ENCODE results near the gene MBP.

The MBP gene

GRCh38 chr18:77071061-77071460, 61.5 kb downstream of the MBP start:
- Histone ChIP-seq H3K4me1 (ENCODE audit: control insufficient read depth, low read depth, low read length) (peaks cover 9% of the 10 kb centered on the region), H3K27ac (ENCODE audit: low read length) (no peak overlapping the region), H3K4me3 (ENCODE audit: low read length) (no peak overlapping the region), H3K27me3 (ENCODE audit: control insufficient read depth, insufficient read depth, low read length) (no peaks in the 10 kb centered on the region), H3K9ac (ENCODE audit: low read length) (no peak overlapping the region), H3K9me3 (ENCODE audit: control insufficient read depth, low read depth, low read length) (no peaks in the 10 kb centered on the region), H3K36me3 (ENCODE audit: control insufficient read depth, low read depth, low read length) (no peaks in the 10 kb centered on the region)

DNA sequence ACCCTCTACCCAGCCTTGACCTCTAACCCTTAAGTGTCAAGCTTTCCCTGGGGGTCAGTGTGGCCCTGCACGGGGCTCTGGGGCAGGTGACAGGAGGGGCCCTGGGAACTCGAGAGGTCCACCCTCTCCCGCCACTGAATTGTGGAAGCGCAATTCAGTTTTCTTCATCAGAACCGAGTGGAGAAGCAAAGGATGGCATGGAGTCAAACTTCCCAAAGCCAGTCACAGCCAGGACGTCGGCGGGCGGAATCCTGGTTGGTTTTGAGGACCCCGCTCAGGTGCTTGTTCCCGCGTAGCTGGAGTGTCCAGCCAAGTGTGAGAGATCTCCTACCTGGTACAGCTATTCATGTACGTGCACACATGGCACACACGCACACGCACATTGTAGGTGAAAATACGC, 62.0 kb downstream of the MBP start:
- Histone ChIP-seq H3K27me3 (ENCODE audit: control insufficient read depth, insufficient read depth, low read length) (no peaks in the 10 kb centered on the region), H3K27ac (ENCODE audit: low read length) (no peak overlapping the region), H3K36me3 (ENCODE audit: control insufficient read depth, low read depth, low read length) (no peaks in the 10 kb centered on the region), H3K9ac (ENCODE audit: low read length) (no peak overlapping the region), H3K4me1 (ENCODE audit: control insufficient read depth, low read depth, low read length) (peaks cover 9% of the 10 kb centered on the region), H3K9me3 (ENCODE audit: control insufficient read depth, low read depth, low read length) (no peaks in the 10 kb centered on the region), H3K4me3 (ENCODE audit: low read length) (no peak overlapping the region)

GRCh38 chr18:77069931-77070330, 62.7 kb downstream of the MBP start:
- Histone ChIP-seq H3K4me3 (ENCODE audit: low read length) (no peak overlapping the region), H3K27me3 (ENCODE audit: control insufficient read depth, insufficient read depth, low read length) (no peaks in the 10 kb centered on the region), H3K36me3 (ENCODE audit: control insufficient read depth, low read depth, low read length) (no peaks in the 10 kb centered on the region), H3K27ac (ENCODE audit: low read length) (no peak overlapping the region), H3K9ac (ENCODE audit: low read length) (no peak overlapping the region), H3K9me3 (ENCODE audit: control insufficient read depth, low read depth, low read length) (no peaks in the 10 kb centered on the region), H3K4me1 (ENCODE audit: control insufficient read depth, low read depth, low read length) (peaks cover 9% of the 10 kb centered on the region)

DNA sequence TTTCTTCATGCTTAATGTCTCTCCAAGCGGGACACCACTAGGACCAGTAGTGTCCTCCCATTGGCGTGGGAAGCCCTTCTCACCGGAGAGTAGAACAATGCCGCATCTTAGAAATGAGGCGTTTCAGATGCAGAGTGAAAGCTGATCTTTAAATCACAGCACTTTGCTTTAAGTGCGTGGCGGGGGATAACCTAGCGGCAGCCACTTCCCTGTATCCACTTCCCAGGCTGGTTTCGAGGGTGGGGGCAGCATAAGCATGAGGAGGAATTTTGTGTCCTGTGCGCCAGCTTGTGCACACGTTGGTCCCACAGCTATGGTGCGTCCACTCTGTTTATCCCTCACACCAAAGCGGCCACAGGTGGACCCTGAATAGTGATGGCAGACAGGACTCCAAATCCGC, 63.1 kb downstream of the MBP start:
- Histone ChIP-seq H3K9ac (ENCODE audit: low read length) (no peak overlapping the region), H3K9me3 (ENCODE audit: control insufficient read depth, low read depth, low read length) (no peaks in the 10 kb centered on the region), H3K36me3 (ENCODE audit: control insufficient read depth, low read depth, low read length) (no peaks in the 10 kb centered on the region), H3K27ac (ENCODE audit: low read length) (no peak overlapping the region), H3K4me1 (ENCODE audit: control insufficient read depth, low read depth, low read length) (peaks cover 9% of the 10 kb centered on the region), H3K27me3 (ENCODE audit: control insufficient read depth, insufficient read depth, low read length) (no peaks in the 10 kb centered on the region), H3K4me3 (ENCODE audit: low read length) (no peak overlapping the region)

- H3K4me1 ChIP-seq (ENCODE audit: control insufficient read depth, low read depth, low read length), result peaks cover 9% of the 10 kb centered on the region
- no peak overlapping the region for H3K4me3 ChIP-seq (ENCODE audit: low read length)
- H3K36me3 ChIP-seq (ENCODE audit: control insufficient read depth, low read depth, low read length), result no peaks in the 10 kb centered on the region
- H3K27me3 ChIP-seq (ENCODE audit: control insufficient read depth, insufficient read depth, low read length), result no peaks in the 10 kb centered on the region
- H3K9me3 ChIP-seq (ENCODE audit: control insufficient read depth, low read depth, low read length), result no peaks in the 10 kb centered on the region
- no peak overlapping the region for H3K27ac ChIP-seq (ENCODE audit: low read length)
- no peak overlapping the region for H3K9ac ChIP-seq (ENCODE audit: low read length)
Measured at GRCh38 chr18:77068321-77069312, 64.0 kb downstream of the MBP start.

DNA sequence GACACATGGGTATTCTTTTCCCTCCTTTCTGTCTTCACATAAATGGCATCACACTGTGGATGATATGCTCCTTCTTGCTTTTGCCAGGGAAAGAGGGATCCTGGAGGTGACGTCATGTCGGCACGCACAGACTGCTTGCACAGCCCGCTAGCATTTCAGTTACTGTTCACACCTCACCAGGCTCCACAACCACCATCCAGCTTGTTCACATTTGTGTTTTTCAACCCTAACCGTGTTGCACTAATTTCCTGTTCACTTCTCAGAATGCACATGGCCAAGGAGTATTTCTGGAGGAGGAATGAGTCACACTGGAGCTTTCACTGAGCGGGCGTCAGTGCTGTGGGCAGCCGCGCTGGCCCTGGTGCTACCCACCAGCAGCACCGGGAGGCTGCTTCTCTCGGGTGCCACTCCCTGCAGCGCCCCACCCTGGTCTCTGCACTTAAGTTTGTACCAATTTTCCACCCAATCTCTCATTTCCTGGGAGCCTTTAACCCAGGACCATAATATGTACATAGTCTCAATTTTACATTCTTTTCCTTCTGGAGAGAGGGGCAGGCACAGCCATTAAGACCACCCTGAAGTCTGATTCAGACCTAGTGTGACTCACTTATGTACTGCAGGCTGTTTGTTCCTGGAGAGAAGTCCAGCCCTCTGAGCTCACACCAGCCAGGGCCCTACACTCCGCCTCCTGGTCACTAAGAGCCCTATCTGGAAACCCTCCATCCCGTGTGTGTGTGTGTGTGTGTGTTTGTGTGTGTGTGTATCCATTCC, 65.1 kb downstream of the MBP start:
- Histone ChIP-seq H3K4me1 (ENCODE audit: control insufficient read depth, low read depth, low read length) (peaks cover 9% of the 10 kb centered on the region), H3K36me3 (ENCODE audit: control insufficient read depth, low read depth, low read length) (no peaks in the 10 kb centered on the region), H3K9ac (ENCODE audit: low read length) (no peak overlapping the region), H3K27ac (ENCODE audit: low read length) (no peak overlapping the region), H3K4me3 (ENCODE audit: low read length) (no peak overlapping the region), H3K27me3 (ENCODE audit: control insufficient read depth, insufficient read depth, low read length) (no peaks in the 10 kb centered on the region), H3K9me3 (ENCODE audit: control insufficient read depth, low read depth, low read length) (no peaks in the 10 kb centered on the region)

GRCh38 chr18:77066689-77067088, 65.9 kb downstream of the MBP start:
- peaks cover 9% of the 10 kb centered on the region for H3K4me1 ChIP-seq (ENCODE audit: control insufficient read depth, low read depth, low read length)
- H3K27me3 ChIP-seq (ENCODE audit: control insufficient read depth, insufficient read depth, low read length), result no peaks in the 10 kb centered on the region
- no peaks in the 10 kb centered on the region for H3K36me3 ChIP-seq (ENCODE audit: control insufficient read depth, low read depth, low read length)
- H3K4me3 ChIP-seq (ENCODE audit: low read length), result no peak overlapping the region
- no peaks in the 10 kb centered on the region for H3K9me3 ChIP-seq (ENCODE audit: control insufficient read depth, low read depth, low read length)
- no peak overlapping the region for H3K27ac ChIP-seq (ENCODE audit: low read length)
- H3K9ac ChIP-seq (ENCODE audit: low read length), result no peak overlapping the region

- H3K9ac ChIP-seq (ENCODE audit: low read length), result no peak overlapping the region
- H3K4me1 ChIP-seq (ENCODE audit: control insufficient read depth, low read depth, low read length), result peaks cover 9% of the 10 kb centered on the region
- H3K9me3 ChIP-seq (ENCODE audit: control insufficient read depth, low read depth, low read length), result no peaks in the 10 kb centered on the region
- no peaks in the 10 kb centered on the region for H3K36me3 ChIP-seq (ENCODE audit: control insufficient read depth, low read depth, low read length)
- H3K4me3 ChIP-seq (ENCODE audit: low read length), result no peak overlapping the region
- no peaks in the 10 kb centered on the region for H3K27me3 ChIP-seq (ENCODE audit: control insufficient read depth, insufficient read depth, low read length)
- H3K27ac ChIP-seq (ENCODE audit: low read length), result no peak overlapping the region
Measured at GRCh38 chr18:77066101-77066500, 66.5 kb downstream of the MBP start.

GRCh38 chr18:77065221-77065981, 67.2 kb downstream of the MBP start:
- Histone ChIP-seq H3K27ac (ENCODE audit: low read length) (no peak overlapping the region), H3K9ac (ENCODE audit: low read length) (no peak overlapping the region), H3K4me3 (ENCODE audit: low read length) (no peak overlapping the region), H3K27me3 (ENCODE audit: control insufficient read depth, insufficient read depth, low read length) (no peaks in the 10 kb centered on the region), H3K36me3 (ENCODE audit: control insufficient read depth, low read depth, low read length) (no peaks in the 10 kb centered on the region), H3K9me3 (ENCODE audit: control insufficient read depth, low read depth, low read length) (no peaks in the 10 kb centered on the region), H3K4me1 (ENCODE audit: control insufficient read depth, low read depth, low read length) (peaks cover 9% of the 10 kb centered on the region)

GRCh38 chr18:77063260-77063659, 69.3 kb downstream of the MBP start:
- no peaks in the 10 kb centered on the region for H3K27me3 ChIP-seq (ENCODE audit: control insufficient read depth, insufficient read depth, low read length)
- peaks cover 4% of the 10 kb centered on the region for H3K4me1 ChIP-seq (ENCODE audit: control insufficient read depth, low read depth, low read length)
- H3K36me3 ChIP-seq (ENCODE audit: control insufficient read depth, low read depth, low read length), result no peaks in the 10 kb centered on the region
- no peak overlapping the region for H3K27ac ChIP-seq (ENCODE audit: low read length)
- no peak overlapping the region for H3K4me3 ChIP-seq (ENCODE audit: low read length)
- H3K9ac ChIP-seq (ENCODE audit: low read length), result no peak overlapping the region
- no peaks in the 10 kb centered on the region for H3K9me3 ChIP-seq (ENCODE audit: control insufficient read depth, low read depth, low read length)

DNA sequence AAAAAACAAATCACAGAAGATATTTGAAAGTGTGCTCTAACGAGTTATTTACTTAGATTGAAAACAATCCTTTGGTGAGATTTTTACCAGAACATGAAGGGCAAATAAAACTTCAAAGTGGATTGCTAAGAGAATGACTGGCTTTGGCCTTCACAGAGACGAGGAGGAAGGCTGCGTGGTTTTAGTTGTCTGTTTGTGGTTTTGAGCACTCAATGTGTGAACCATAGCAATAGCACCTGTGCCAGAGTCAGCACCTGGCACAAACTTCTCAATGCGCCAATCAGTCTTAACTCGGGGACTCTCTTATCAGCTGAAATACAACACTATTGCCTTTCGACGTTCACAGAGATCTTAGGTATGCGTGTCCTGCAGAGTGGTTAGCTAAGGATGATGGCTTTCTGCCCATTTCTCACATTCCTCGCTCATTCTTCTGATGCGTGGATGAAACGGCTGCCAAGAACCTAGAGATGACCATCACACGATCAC, 70.0 kb downstream of the MBP start:
- no peaks in the 10 kb centered on the region for H3K36me3 ChIP-seq (ENCODE audit: control insufficient read depth, low read depth, low read length)
- no peak overlapping the region for H3K4me3 ChIP-seq (ENCODE audit: low read length)
- no peak overlapping the region for H3K27ac ChIP-seq (ENCODE audit: low read length)
- H3K27me3 ChIP-seq (ENCODE audit: control insufficient read depth, insufficient read depth, low read length), result no peaks in the 10 kb centered on the region
- H3K9ac ChIP-seq (ENCODE audit: low read length), result no peak overlapping the region
- H3K9me3 ChIP-seq (ENCODE audit: control insufficient read depth, low read depth, low read length), result no peaks in the 10 kb centered on the region
- peaks cover 4% of the 10 kb centered on the region for H3K4me1 ChIP-seq (ENCODE audit: control insufficient read depth, low read depth, low read length)
